ENCODE measurements around the gene TICRR. TPM values are rescaled to one million over a fixed set of nuclear protein-coding genes. Genes with fewer than 3 reads are reported as not detected.

The TICRR gene
- total RNA-seq, 1 donor from 2014 or later = 3.2 TPM

- DNase-seq (ENCODE audit: low read depth, low spot score) = no peak
Measured at GRCh38 chr15:89628301-89628700, 53.0 kb downstream of the TICRR start.

DNA sequence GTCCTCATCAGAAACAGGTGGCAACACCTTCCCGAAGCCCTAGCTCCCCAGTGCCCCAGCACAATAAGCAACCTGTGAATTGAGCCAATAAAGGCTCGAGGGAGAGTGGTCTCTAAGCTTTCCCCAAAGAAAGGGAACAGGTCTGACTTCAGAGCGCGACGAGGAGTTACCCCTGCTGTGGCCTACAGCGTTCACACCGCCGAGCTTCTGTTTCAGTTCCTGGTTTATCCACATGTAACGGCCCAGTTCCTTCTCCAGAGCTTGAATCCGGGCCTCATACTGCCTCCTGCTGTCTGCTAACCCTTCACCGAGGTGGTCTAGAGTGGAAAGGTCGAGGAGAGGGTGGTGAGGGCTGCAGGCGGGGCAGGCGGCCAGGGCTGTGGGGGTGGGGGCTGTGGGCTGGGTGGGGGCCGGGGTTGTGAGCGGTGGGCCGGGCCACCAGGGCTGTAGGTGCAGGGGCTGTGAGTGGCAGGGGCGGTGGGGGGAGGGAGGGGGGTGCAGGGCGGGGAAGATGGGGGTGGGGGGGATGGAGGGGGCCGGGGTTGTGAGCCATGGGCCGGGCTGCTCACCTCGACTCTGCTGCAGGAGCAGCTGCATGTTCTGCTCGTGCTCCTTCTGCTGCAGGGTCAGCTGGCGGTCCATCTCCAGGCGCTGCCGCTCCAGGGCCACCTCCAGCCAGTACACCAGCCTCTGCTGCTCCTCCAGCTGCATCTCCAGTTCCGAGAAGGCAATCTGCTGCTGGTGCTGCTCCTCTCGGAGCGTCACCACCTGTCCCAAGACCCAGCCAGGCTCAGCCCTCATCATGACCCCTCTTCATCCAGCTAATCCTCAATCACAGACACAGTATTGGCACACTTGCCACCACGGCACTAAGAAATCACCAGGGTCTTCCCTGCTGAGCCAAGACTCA lies 53.8 kb downstream of the TICRR start:
- no peak for DNase-seq (ENCODE audit: low read depth, low spot score)

GRCh38 chr15:89629829-89630228 lies 54.6 kb downstream of the TICRR start:
- no peak for DNase-seq (ENCODE audit: low read depth, low spot score)

- no peak for DNase-seq (ENCODE audit: low read depth, low spot score)
Measured at GRCh38 chr15:89630260-89630659, 55.0 kb downstream of the TICRR start.

DNA sequence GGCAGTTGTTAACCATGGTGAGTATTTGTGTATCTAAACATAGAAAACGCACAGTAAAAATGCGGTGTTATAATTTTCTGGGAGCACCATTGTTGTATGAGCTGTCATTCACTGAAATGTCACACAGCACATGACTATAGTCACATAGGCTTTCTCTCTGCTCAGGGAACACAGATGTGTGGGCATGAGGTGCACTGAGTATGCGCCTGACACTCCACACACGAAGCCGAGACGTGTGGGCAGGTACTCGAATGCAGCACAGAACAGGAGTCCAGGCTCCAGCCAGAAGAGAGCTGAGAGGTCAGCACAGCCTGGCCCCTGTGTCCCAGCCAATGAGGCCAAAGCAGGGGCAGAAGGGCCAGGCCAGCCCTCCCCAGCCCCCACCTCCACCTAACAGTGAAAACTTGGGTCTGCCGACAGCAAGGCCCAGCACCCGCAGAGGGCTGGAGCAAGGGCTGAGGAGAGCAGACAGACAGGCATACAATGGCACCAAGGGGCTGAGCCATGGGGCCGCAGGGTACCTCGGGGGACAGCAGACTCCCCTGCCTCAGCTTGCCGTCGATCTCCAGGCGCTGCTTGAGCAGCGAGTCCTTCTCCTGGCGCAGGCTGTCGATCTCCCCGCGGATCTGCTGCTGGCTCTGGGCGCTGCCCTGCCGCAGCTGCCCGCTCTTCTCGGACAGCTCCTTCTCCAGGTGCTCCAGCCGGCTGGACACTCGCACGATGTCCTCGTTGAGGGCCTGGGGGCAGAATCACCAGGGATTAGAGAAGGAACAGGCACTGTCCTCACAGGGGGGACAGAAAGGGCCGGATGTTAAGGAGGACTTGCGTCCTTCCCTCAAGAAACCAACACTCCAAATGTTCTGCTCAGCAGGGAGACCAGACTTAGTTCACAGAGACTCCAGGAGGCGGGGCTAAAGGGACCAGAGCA lies 56.0 kb downstream of the TICRR start:
- no peak for DNase-seq (ENCODE audit: low read depth, low spot score)

DNA sequence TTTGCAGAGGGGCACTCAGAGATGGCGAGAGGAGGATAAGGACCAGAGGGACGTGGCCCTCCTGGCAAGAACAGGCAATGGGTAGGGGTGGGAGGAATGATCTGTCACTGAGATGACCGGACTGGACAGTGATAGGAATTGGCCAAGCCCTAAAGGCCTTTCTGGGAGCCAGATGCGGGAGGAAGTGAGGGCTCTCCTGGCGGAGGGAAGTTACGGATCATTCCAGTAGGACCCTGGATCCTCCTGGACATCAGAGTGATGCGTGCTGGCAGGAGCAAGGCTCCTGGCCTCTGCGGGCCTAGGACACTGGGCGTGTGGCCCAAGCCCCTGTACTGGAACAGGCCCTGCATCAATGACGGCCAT lies 56.6 kb downstream of the TICRR start:
- DNase-seq (ENCODE audit: low read depth, low spot score) = no peak

DNA sequence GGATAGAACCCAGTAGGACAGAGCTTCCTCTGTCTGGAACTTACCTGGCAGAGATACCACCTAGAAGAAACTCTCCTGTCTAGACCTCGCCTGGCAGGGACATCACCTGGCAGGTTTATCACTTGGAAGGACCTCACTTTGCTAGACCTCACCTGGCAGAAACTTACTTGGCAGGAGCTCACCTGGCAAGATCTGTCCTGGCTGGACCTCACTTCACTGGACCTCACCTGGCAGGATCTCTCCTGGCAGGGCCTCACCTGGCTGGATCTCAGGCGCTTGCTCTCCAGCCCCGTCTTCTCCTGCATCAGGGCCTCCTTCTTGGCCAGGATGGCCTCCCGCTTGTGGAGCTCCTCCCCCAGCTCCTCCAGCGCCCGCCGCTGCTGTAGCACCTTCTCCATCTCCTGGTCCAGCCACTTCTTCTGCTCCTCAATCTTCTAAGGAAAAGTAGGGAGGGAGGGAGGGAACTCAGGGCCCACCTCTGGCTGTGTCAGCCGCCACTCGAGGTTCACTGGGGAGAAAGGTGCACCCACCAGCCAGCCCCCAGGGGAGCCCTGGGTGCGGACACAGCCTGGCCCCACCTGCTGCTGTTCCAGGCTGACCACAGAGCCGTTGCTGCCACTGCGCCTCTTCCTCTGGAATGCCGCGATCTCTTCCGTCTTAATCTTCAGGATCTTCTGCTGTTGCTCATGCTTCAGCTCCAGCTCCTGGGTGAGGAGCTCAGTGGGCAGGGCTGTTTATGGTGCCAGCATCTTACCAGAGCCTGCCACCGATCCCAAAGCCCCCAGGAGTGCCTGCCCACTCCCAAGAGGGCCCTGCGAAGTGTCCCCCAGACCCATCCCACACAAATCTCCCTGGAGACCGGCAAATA lies 57.5 kb downstream of the TICRR start:
- DNase-seq (ENCODE audit: low read depth, low spot score) = no peak

GRCh38 chr15:89633585-89633984 lies 58.3 kb downstream of the TICRR start:
- no peak for DNase-seq (ENCODE audit: low read depth, low spot score)

DNA sequence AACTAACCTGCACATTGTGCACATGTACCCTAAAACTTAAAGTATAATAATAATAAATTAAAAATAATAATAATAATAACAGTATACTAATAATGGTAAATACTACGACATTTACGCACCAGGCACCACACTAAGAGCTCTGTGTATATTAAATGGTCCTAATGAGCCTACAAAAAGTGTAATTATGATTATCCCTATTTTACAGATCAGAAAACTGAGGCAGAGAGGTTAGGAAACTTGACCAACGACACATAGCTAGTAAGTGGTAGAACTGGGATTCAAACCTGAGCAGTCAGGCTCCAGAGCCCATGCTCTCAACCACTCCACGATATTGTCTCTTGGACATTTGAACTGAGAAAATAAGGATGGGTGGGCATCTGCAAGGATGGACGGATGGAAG lies 65.0 kb downstream of the TICRR start:
- DNase-seq (ENCODE audit: low read depth, low spot score) = no peak

- DNase-seq (ENCODE audit: low read depth, low spot score) = no peak
Measured at GRCh38 chr15:89641053-89641452, 65.8 kb downstream of the TICRR start.

- no peak for DNase-seq (ENCODE audit: low read depth, low spot score)
Measured at GRCh38 chr15:89642106-89642505, 66.8 kb downstream of the TICRR start.

GRCh38 chr15:89645680-89646079 lies 70.4 kb downstream of the TICRR start:
- DNase-seq (ENCODE audit: low read depth, low spot score) = no peak

DNA sequence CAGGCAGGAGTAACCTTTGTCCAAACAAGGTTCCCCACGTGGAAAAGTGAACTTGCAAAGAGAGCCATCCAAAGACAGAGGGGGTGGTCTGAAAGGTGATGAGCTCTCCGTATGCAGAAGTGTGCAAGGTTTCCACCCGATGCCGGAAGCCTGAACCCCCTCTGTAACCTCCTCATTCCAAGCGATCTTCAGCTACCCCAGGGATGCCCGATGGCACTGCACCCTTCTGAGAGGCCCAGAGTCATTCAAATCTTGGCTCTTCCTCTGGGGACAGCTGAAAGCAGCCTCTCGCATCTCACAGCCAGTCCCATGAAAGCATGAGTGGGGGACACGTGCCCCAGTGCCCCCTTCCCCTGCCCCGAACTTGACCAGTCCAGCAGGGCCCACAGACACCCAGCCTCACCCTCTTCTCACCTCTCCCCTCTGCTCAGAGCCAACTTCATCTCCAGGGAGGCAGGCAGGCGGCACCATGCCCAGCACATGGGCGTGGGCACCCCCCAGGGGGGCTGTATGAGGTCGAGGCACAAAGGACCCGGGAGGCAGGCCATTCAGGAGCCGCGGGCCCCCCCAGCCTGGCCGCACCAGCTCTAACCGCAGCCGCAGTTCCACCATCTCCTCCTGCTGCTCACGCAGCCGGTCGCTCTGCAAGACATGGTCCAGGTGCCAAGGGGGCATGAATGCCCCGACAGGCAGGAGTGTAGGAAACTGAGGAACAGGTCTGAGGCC lies 71.3 kb downstream of the TICRR start:
- DNase-seq (ENCODE audit: low read depth, low spot score) = no peak

- no peak for DNase-seq (ENCODE audit: low read depth, low spot score)
Measured at GRCh38 chr15:89647191-89647851, 72.1 kb downstream of the TICRR start.

- DNase-seq (ENCODE audit: low read depth, low spot score) = no peak
Measured at GRCh38 chr15:89648106-89649012, 73.1 kb downstream of the TICRR start.

- DNase-seq (ENCODE audit: low read depth, low spot score) = no peak
Measured at GRCh38 chr15:89649013-89649625, 73.8 kb downstream of the TICRR start.

DNA sequence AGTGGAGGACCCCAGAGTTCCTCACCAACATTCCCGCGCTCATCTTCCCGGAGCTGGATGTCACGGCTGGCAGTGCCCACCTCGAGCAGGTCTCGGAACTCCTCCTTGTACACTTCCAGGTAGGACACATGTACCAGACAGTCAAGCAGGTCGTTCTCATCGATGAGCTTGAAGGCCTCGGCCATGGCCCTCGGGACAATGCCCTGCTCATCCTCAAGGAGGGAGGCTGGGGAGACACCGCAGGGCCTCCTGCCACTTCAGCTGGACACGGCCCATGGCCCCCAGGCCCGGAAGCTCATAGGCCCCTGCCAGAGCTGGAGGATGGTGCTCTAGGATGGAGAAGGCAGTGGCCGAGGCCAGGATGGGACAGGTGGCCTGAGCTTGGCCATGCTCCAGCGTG lies 74.4 kb downstream of the TICRR start:
- no peak for DNase-seq (ENCODE audit: low read depth, low spot score)

GRCh38 chr15:89652131-89652530 lies 76.9 kb downstream of the TICRR start:
- no peak for DNase-seq (ENCODE audit: low read depth, low spot score)

DNA sequence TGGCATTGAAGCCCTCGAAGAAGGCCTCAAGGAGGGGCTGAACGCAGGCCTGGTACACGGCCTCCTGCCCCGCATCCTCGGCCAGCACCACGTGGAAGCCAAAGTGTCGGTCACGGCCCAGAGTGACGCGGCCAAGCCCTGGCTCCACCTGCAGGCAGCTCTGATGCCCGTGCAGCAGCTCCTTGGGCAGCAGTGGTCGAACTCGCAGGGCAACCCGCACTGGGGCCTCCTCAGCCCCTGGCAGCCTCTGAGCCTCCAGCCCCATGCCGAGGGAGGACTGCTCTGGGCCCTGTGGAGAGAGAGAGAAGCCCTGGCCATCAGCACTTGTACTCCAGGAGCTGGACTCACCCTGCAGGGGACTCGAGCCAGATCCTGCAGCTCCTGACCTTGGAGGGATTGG lies 77.4 kb downstream of the TICRR start:
- DNase-seq (ENCODE audit: low read depth, low spot score) = no peak
